GM23338 (cell line): ENCODE results near the gene EXOC4.

Experiments used
- CREB1 ChIP-seq: fragments of 250-450 bp; sonication (Bioruptor Pico); IDR thresholded peaks from 2 replicates; pipeline ENCODE4 v1.5.0; 2020; ENCODE audit warnings: low read depth, mild to moderate bottlenecking, moderate library complexity
- CTCF ChIP-seq, 2 experiments: fragments of 200-600 bp in 1 of 2; sonication (generic) in 1 of 2; conservative IDR thresholded peaks; 2 replicates each; pipeline versions ENCODE4 v1.5.1 to v1.6.1; 2016 to 2017; ENCODE audit warnings: antibody characterized with exemption in 2 of 2, low read depth in 2 of 2, mild to moderate bottlenecking in 2 of 2, moderate library complexity in 1 of 2
- ETS1 ChIP-seq: IDR thresholded peaks from 2 replicates; pipeline ENCODE4 v1.6.1; 2016; ENCODE audit warnings: antibody characterized with exemption
- EZH2 ChIP-seq: fragments of 200-600 bp; sonication (generic); IDR thresholded peaks from one replicate; pipeline ENCODE4 v1.8.0; 2017; ENCODE audit warnings: antibody characterized with exemption, mild to moderate bottlenecking, low read depth; ENCODE audit not compliant: unreplicated experiment
- EZH2phosphoT487 ChIP-seq: fragments of 200-600 bp; sonication (generic); IDR thresholded peaks from one replicate; pipeline ENCODE4 v1.8.1; 2018; ENCODE audit warnings: antibody characterized with exemption; ENCODE audit not compliant: unreplicated experiment
- JUNB ChIP-seq: IDR thresholded peaks from one replicate; pipeline ENCODE4 v1.6.1; 2016; ENCODE audit warnings: antibody characterized with exemption; ENCODE audit not compliant: unreplicated experiment
- POLR2AphosphoS5 ChIP-seq: IDR thresholded peaks from 2 replicates; pipeline ENCODE4 v1.6.1; 2016; ENCODE audit warnings: antibody characterized with exemption, low read depth
- REST ChIP-seq: IDR thresholded peaks from one replicate; pipeline ENCODE4 v1.6.1; 2018; ENCODE audit warnings: antibody characterized with exemption; ENCODE audit not compliant: unreplicated experiment
- STAT1 ChIP-seq: IDR thresholded peaks from one replicate; pipeline ENCODE4 v1.6.1; 2016; ENCODE audit warnings: antibody characterized with exemption; ENCODE audit not compliant: unreplicated experiment
- ZNF114 ChIP-seq: fragments of 250-450 bp; sonication (Bioruptor Pico); IDR thresholded peaks from 2 replicates; pipeline ENCODE4 v1.5.0; 2020; ENCODE audit warnings: mild to moderate bottlenecking, moderate library complexity
- ZNF331 ChIP-seq: fragments of 250-450 bp; sonication (Bioruptor Pico); IDR thresholded peaks from 2 replicates; pipeline ENCODE4 v1.5.0; 2020; ENCODE audit warnings: low read depth, mild to moderate bottlenecking, moderate library complexity

- TF ChIP-seq EZH2 (no peak), CTCF (conservative IDR thresholded peaks at IDR 0.05; ENCODE audit: low read depth in 2 of 2) (no peak), EZH2phosphoT487 (no peak), REST (no peak), POLR2AphosphoS5 (no peak), JUNB (no peak), STAT1 (no peak), CREB1 (no peak), ZNF331 (CRISPR knock-in tag) (no peak), ETS1 (no peak), ZNF114 (CRISPR knock-in tag) (no peak)
These were observed 568.3 kb downstream of the EXOC4 start for GRCh38 chr7:133821171-133821570.
